ENCODE results near the gene LAMB3. TPM values are rescaled to one million over a fixed set of nuclear protein-coding genes. Genes with fewer than 3 reads are reported as not detected.

Gene LAMB3
- under 1 TPM; 0.89 to 0.96 TPM for total RNA-seq

GRCh38 chr1:209652121-209652735, at the start of gene LAMB3:
TSS of gene LAMB3 (minus strand) at chr1:209652425. CDS start at chr1:209650944, 1,481 bp downstream.

GRCh38 chr1:209674957-209675564, 22.8 kb upstream of the LAMB3 start, which contains the start of gene G0S2:
TSS of gene G0S2 (plus strand) at chr1:209675412. CDS start at chr1:209675685, 273 bp downstream.

GRCh38 chr1:209583408-209583807, 68.8 kb downstream of the LAMB3 start, which contains the start of gene CAMK1G:
TSS of gene CAMK1G (plus strand) at chr1:209583714. CDS start at chr1:209594984, 11,270 bp downstream.

Small RNA genes within 50 kb of the gene (microRNA-seq; reads per million reads assigned to microRNA genes)
- gene MIR4260 (ENCODE audit: borderline microRNAs expressed, borderline replicate concordance): not detected

Other genes with a start within 250 kb of the LAMB3 start
- not detected for gene CAMK1G, start 68.7 kb downstream of the LAMB3 start, total RNA-seq
- 1 to 10 TPM; 1.1 to 1.3 TPM for gene G0S2, start 23.0 kb upstream of the LAMB3 start, total RNA-seq
- 1 to 10 TPM; 1.2 to 1.6 TPM for gene HSD11B1, start 52.4 kb upstream of the LAMB3 start, total RNA-seq
- gene TRAF3IP3, start 103.6 kb upstream of the LAMB3 start, total RNA-seq: 100 to 1,000 TPM; 463 to 478 TPM
- 1 to 10 TPM; 1.4 to 1.5 TPM for gene C1orf74, start 132.1 kb upstream of the LAMB3 start, total RNA-seq
- gene IRF6, start 153.7 kb upstream of the LAMB3 start, total RNA-seq: under 1 TPM; 0.53 to 0.86 TPM
- 1 to 10 TPM; 7.4 to 7.7 TPM for gene UTP25, start 175.5 kb upstream of the LAMB3 start, total RNA-seq

Measured in activated naive CD4-positive, alpha-beta T cell treated with anti-CD3 and anti-CD28 coated beads, Interleukin-2, amount 10 ng/mL, durations not matched to agents 5 hours and 36 hours (primary cell).